ENCODE results near the gene PSMD1.

The PSMD1 gene

DNA sequence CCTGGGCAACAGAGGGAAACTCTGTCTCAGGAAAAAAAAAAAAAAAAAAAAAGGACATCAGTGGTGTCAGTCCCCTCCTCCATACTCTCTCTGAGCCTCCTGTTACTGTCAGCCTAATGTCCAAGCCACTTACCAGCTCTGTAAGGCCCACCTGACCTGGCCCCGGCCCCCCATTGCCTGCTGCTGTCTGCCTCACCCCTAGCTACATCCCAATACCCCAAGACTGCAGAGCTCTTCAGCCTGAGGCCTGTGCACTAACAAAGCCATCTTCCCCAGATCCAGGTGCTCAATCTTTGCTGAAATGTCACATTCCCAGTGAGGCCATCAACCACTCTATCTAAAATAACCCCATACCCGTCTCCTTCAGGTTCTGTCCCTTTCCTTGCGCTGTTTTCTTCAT, 147.5 kb downstream of the PSMD1 start:
- Histone ChIP-seq H3K36me3 (replicated peaks) (0 out of 2 replicates have a peak, but pooled peaks cover 2% of the 10 kb centered on the region), H3K4me3 (no peak overlapping the region), H3K4me1 (peaks cover 11% of the 10 kb centered on the region), H3K27me3 (ENCODE audit: low read depth) (no peaks in the 10 kb centered on the region), H3K9me3 (0 out of 2 replicates have a peak, but pooled peaks cover 3% of the 10 kb centered on the region)
- in situ Hi-C loops (cut with MboI; ENCODE audit: low sequenced_read_pairs) = no loop called here
- DNase-seq (ENCODE audit: low spot score in 2 of 2) = no peak

DNA sequence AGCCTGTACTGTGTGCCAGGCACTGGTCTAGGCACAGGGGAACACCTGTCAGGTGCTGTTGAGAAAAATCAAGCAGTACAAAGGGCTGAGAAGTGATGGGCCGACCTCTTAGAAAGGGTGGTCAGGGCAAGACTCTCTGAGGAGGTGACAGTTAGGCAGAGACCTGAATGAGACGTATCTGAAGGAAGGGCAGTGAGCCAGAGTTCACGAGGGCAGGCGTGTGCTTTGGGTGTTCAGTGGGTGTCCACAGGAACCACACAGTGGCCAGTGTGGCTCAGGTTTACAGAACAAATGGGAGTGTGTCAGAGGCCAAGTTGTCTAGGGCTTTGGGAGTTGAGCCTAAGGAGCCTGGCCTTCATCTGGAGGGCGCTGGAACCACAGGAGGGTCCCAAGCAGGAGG, 147.9 kb downstream of the PSMD1 start:
- Histone ChIP-seq H3K36me3 (replicated peaks) (peaks cover 6% of the 10 kb centered on the region; the same call in 1 of the 2 replicates), H3K9me3 (0 out of 2 replicates have a peak, but pooled peaks cover 3% of the 10 kb centered on the region), H3K4me1 (peaks cover 7% of the 10 kb centered on the region), H3K27me3 (ENCODE audit: low read depth) (no peaks in the 10 kb centered on the region), H3K4me3 (no peak overlapping the region)
- DNase-seq (ENCODE audit: low spot score in 2 of 2) = no peak
- in situ Hi-C loops (cut with MboI; ENCODE audit: low sequenced_read_pairs) = no loop called here

DNA sequence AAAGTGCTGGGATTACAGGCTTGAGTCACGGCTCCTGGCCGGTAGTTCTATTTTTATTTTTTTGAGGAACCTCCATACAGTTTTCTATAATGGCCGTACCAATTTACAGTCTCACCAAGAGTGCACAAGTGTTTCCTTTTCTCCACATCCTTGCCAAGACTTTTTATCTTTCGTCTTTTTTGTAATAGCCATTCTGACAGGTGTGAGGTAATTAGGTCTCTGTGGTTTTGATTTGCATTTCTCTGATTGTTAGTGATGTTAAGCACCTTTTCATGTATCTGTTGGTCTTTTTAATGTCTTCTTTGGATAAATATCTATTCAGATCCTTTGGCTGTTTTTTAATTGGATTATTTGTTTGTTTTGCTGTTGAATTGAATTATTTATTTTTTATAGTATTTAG, 151.1 kb downstream of the PSMD1 start:
- no peak for DNase-seq (ENCODE audit: low spot score in 2 of 2)
- Histone ChIP-seq H3K9me3 (0 out of 2 replicates have a peak, but pooled peaks cover under 1% of the 10 kb centered on the region), H3K27me3 (ENCODE audit: low read depth) (no peaks in the 10 kb centered on the region), H3K4me1 (no peaks in the 10 kb centered on the region), H3K4me3 (no peak overlapping the region), H3K36me3 (replicated peaks) (peaks cover 10% of the 10 kb centered on the region)
- in situ Hi-C loops (cut with MboI; ENCODE audit: low sequenced_read_pairs) = no loop called here

DNA sequence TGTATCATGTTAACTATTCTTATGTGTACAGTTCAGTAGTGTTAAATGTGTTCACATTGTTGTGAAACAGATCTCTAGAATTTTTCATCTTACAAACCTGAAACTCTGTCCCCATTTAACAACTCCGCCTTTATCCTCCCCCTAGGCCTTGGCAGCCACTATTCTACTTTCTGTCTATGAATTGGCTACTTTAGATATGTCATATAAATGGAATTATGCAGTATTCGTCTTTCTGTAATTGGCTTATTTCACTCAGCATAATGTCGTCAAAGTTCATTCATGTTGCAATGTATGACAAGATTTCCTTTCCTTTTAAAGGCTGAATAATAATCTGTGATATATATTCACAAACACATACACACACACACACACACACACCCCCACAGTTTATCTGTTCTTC, 154.1 kb downstream of the PSMD1 start:
- in situ Hi-C loops (cut with MboI; ENCODE audit: low sequenced_read_pairs) = no loop called here
- Histone ChIP-seq H3K4me1 (no peaks in the 10 kb centered on the region), H3K36me3 (replicated peaks) (peaks cover 10% of the 10 kb centered on the region), H3K27me3 (ENCODE audit: low read depth) (no peaks in the 10 kb centered on the region), H3K4me3 (no peak overlapping the region), H3K9me3 (no peaks in the 10 kb centered on the region)
- no peak for DNase-seq (ENCODE audit: low spot score in 2 of 2)

DNA sequence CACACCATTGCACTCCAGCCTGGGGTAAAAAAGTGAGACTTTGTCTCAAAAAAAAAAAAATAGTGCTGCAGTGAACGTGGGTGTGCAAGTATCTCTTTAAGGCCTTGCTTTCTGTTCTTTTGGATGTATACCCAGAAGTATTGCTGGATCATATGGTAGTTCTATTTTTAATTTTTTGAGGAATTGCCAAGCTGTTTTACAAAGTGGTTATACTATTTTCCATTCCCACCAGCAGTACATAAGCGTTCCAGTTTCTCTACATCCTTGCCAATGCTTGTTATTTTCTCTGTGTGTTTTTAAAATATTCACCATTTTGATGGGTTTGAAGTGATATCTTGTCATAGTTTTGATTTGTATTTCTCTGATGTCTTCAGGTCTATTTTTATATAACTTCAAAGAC, 154.8 kb downstream of the PSMD1 start:
- DNase-seq (ENCODE audit: low spot score in 2 of 2) = no peak
- Histone ChIP-seq H3K9me3 (no peaks in the 10 kb centered on the region), H3K27me3 (ENCODE audit: low read depth) (no peaks in the 10 kb centered on the region), H3K4me3 (no peak overlapping the region), H3K36me3 (replicated peaks) (peaks cover 10% of the 10 kb centered on the region), H3K4me1 (no peaks in the 10 kb centered on the region)
- in situ Hi-C loops (cut with MboI; ENCODE audit: low sequenced_read_pairs) = no loop called here

DNA sequence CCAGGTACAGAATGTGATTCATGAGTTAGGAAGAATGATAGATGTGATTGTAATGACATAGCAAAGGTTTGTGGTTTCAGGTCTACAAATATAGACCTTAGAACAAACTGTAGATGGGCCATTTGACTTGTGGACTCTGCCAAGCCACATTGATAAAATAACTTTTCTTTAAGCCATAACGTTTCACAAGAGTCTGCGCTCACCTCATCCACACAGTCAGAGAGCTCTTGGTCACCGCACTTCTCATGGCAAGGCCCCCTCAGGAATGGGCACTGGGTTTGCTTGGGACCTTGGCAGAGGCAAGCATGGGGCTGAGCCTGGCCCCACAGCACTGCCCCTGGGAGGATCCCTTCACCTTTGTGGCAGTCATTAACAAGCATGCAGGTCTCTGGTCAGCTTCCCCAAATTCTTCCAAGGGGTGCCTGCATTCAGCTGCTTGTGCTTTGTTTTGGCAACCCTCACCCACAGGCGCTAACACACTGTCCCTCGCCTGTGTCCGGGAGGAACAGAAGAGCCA, 155.7 kb downstream of the PSMD1 start:
- no peaks in the 10 kb centered on the region for H3K9me3 ChIP-seq
- DNase-seq (ENCODE audit: low spot score in 2 of 2) = no peak
- H3K4me3 ChIP-seq = no peak overlapping the region
- no peaks in the 10 kb centered on the region for H3K27me3 ChIP-seq (ENCODE audit: low read depth)
- in situ Hi-C loops (cut with MboI; ENCODE audit: low sequenced_read_pairs) = no loop called here
- no peaks in the 10 kb centered on the region for H3K4me1 ChIP-seq
- peaks cover 10% of the 10 kb centered on the region for H3K36me3 ChIP-seq (replicated peaks)

DNA sequence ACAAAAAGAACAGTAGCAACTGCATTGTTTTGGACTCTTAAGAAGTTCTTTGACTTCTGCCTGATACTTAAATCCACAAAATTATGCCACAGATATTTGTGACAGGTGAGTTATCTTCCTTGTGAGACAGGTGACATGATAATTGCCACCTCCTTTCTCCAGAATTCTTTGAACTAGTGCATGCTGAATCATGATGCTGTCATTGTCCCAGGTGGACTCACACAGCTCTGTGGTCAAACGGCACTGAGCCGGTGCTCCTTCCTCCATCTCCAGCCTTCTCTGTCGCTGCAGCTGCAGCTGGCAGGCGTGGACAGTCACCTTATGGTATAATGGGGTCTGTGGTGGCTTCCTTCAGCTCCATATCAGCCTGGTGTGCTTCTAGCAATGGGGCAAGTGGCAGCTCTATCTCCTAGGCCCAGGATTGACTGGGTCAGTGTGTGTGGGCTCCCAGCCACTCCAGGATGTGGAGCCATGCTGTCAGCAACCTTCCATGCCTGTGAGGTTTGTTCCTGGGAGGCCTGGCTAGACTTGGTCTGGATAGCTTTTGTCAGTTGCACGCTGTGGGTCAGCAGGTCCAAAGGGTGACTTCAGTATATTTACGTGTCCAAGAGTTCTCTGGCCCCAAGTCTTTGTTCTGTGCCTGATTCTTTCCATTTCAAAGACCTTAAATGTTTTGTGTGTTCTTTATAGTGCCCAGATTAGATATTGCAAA, 157.4 kb downstream of the PSMD1 start:
- no peaks in the 10 kb centered on the region for H3K9me3 ChIP-seq
- H3K36me3 ChIP-seq (replicated peaks) = peaks cover 8% of the 10 kb centered on the region
- H3K4me3 ChIP-seq = no peak overlapping the region
- H3K4me1 ChIP-seq = peaks cover 1% of the 10 kb centered on the region; the same call in 1 of the 2 replicates
- in situ Hi-C loops (cut with MboI; ENCODE audit: low sequenced_read_pairs) = no loop called here
- DNase-seq (ENCODE audit: low spot score in 2 of 2) = no peak
- H3K27me3 ChIP-seq (ENCODE audit: low read depth) = no peaks in the 10 kb centered on the region

DNA sequence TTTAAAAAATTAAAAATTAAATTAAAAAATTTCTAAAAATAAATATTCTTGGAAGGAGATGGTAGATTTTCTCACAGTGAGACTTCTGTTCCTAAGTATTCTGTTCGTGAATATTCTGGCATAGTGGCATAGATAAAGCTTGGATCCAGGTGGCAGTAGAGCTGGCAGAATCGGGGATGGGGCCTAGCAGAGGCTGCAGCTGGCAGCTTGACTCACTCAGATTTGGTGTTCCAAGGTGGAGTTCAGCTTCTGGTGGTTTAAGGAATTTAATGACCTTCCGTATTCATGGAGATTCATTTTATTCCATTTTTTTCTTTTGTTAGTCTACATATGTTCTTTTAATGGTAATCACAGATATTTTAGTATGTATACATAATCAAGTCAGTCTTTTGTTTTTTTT, 161.7 kb downstream of the PSMD1 start:
- no peaks in the 10 kb centered on the region for H3K9me3 ChIP-seq
- H3K27me3 ChIP-seq (ENCODE audit: low read depth) = no peaks in the 10 kb centered on the region
- no peaks in the 10 kb centered on the region; the same call in 1 of the 2 replicates for H3K36me3 ChIP-seq (replicated peaks)
- H3K4me1 ChIP-seq = peaks cover 18% of the 10 kb centered on the region
- H3K4me3 ChIP-seq = no peak overlapping the region
- DNase-seq (ENCODE audit: low spot score in 2 of 2) = no peak
- in situ Hi-C loops (cut with MboI; ENCODE audit: low sequenced_read_pairs) = no loop called here

DNA sequence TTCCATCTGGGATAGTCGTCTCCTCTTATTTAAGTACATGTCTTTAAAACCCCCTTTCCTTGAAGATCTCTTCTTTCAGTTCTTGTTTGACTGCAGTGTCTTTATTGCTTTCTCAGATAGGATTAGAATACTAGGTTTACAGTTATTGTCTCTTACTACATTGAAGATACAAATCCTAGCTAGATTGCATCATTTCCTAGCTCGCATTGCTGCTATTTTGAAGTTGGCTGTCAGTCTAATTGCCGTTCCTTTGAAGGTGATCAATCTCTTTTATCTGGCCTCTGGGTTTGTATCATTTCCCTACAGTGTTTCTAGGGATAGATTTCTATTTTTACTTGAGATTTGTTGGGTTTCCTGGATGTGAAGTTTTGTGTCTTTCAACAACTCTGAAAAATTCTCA, 162.6 kb downstream of the PSMD1 start:
- no peak overlapping the region for H3K4me3 ChIP-seq
- in situ Hi-C loops (cut with MboI; ENCODE audit: low sequenced_read_pairs) = no loop called here
- H3K9me3 ChIP-seq = no peaks in the 10 kb centered on the region
- peaks cover 24% of the 10 kb centered on the region for H3K4me1 ChIP-seq
- H3K36me3 ChIP-seq (replicated peaks) = no peaks in the 10 kb centered on the region; the same call in 1 of the 2 replicates
- DNase-seq (ENCODE audit: low spot score in 2 of 2) = no peak
- H3K27me3 ChIP-seq (ENCODE audit: low read depth) = no peaks in the 10 kb centered on the region

DNA sequence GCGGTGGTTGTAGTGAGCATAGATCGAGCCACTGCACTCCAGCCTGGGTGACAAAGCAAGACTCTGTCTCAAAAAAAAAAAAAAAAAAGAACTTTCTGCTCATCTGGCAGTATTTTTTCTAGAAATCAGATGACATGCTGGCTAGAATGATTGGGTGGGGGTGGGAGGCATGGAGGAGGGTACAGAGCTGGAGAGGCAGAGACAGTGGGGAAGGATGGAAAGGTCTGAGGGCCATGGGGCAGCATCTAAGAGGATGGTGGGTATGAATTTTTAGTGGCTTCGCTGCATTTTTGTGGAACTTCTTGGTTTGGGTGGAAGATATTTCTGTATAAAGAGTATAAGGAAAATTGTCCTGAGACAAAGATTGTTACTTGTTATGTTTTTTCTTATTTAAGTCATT, 165.1 kb downstream of the PSMD1 start:
- Histone ChIP-seq H3K36me3 (replicated peaks) (no peaks in the 10 kb centered on the region; the same call in 1 of the 2 replicates), H3K27me3 (ENCODE audit: low read depth) (no peaks in the 10 kb centered on the region), H3K9me3 (no peaks in the 10 kb centered on the region), H3K4me3 (no peak overlapping the region), H3K4me1 (peaks cover 24% of the 10 kb centered on the region)
- in situ Hi-C loops (cut with MboI; ENCODE audit: low sequenced_read_pairs) = no loop called here
- DNase-seq (ENCODE audit: low spot score in 2 of 2) = no peak

Data from HAP-1 (cell line).